Liver (tissue), 5 donors: ENCODE results near the gene P2RY8. TPM values are rescaled to one million over a fixed set of nuclear protein-coding genes. Genes with fewer than 3 reads are reported as not detected.

ENCODE experiments used
- JUND ChIP-seq, 2 donors: IDR thresholded peaks; 2 replicates each; pipeline ENCODE4 v1.6.1; 2016; ENCODE audit warnings: antibody characterized with exemption in 2 of 2
- RXRA ChIP-seq, 2 donors: IDR thresholded peaks; 2 replicates each; pipeline ENCODE4 v1.6.1; 2017 to 2018; ENCODE audit warnings: antibody characterized with exemption in 2 of 2, mild to moderate bottlenecking in 1 of 2
- ZBTB33 ChIP-seq: IDR thresholded peaks from 2 replicates; pipeline ENCODE4 v1.6.1; 2016; ENCODE audit warnings: antibody characterized with exemption
- polyA plus RNA-seq, 2 donors: library from polyadenylated mRNA; stranded (reverse) in 1 of 2; unstranded in 1 of 2; fragments of 200-250 nt in 1 of 2; fragments of >200 nt in 1 of 2; fragmentation: Nextera tagmentation in 1 of 2; extraction: Ambion mirVana in 1 of 2; gene quantifications; one replicate each; pipeline versions ENCODE4 v1.2.1 to v1.2.3, GENCODE V29; 2013 to 2015
- total RNA-seq, 2 donors: library from RNA; depleted of rRNA; stranded (reverse); fragments of >200 nt; gene quantifications; one replicate each; pipeline ENCODE4 v1.2.3, GENCODE V29; 2014
- donor health status: healthy.
- donor health status: healthy.
- donor health status: healthy.

P2RY8 gene
- total and polyA plus RNA-seq, 4 donors, result 0.24 to 4.4 (median 0.59) TPM

- TF ChIP-seq ZBTB33 (no peak), JUND (IDR thresholded peaks at IDR 0.05) (no peak), RXRA (IDR thresholded peaks at IDR 0.05) (no peak)
Measured at GRCh38 chrX:1416327-1416784, 120.6 kb downstream of the P2RY8 start (continued).

Other genes starting within 250 kb of the P2RY8 start
- 1 to 10 TPM in 1 of 2 donors, under 1 TPM in 1; 0.33 to 1.7 TPM for gene IL3RA, start 200.4 kb downstream of the P2RY8 start, total RNA-seq
- 1 to 10 TPM; 1.0 TPM for gene IL3RA, start 200.4 kb downstream of the P2RY8 start, polyA plus RNA-seq
- 100 to 1,000 TPM in 1 of 2 donors, 10 to 100 TPM in 1; 44.8 to 110 TPM for gene SLC25A6, start 145.1 kb downstream of the P2RY8 start, total RNA-seq
- 10 to 100 TPM; 48.6 to 79.4 TPM for gene SLC25A6, start 145.1 kb downstream of the P2RY8 start, polyA plus RNA-seq
- 10 to 100 TPM; 10.3 to 11.7 TPM for gene ASMTL, start 84.3 kb downstream of the P2RY8 start, total RNA-seq
- 10 to 100 TPM; 11.5 to 18.9 TPM for gene ASMTL, start 84.3 kb downstream of the P2RY8 start, polyA plus RNA-seq
- 10 to 100 TPM; 16.2 to 49.1 TPM for gene AKAP17A, start 54.4 kb upstream of the P2RY8 start, total RNA-seq
- 10 to 100 TPM in 1 of 2 donors, 1 to 10 TPM in 1; 5.2 to 22.2 TPM for gene AKAP17A, start 54.4 kb upstream of the P2RY8 start, polyA plus RNA-seq
- gene ASMT, start 77.9 kb upstream of the P2RY8 start, total RNA-seq, result not detected
- gene ASMT, start 77.9 kb upstream of the P2RY8 start, polyA plus RNA-seq, result under 1 TPM in 1 of 2 donors, not detected in 1; 0.26 TPM